ENCODE measurements around the gene OMD. TPM values are rescaled to one million over a fixed set of nuclear protein-coding genes. Genes with fewer than 3 reads are reported as not detected.
A peak's percentile ranks its signal among the peaks of the same experiment; 100 is the strongest.

The OMD gene
- total RNA-seq, 6 experiments from 2014 or later = not detected

- Mint-ChIP-seq H3K36me3 (ENCODE audit: low read depth) (no peaks in the 10 kb centered on the region), H3K4me1 (ENCODE audit: low read depth) (peaks cover 35% of the 10 kb centered on the region), H3K4me3 (no peak overlapping the region), H3K27ac (no peak overlapping the region), H3K9me3 (no peaks in the 10 kb centered on the region), H3K27me3 (ENCODE audit: insufficient read depth) (no peaks in the 10 kb centered on the region)
- DNase-seq = no peak
- TF ChIP-seq CTCF (IDR thresholded peaks at IDR 0.05) = no peak
Measured at GRCh38 chr9:92381775-92382174, 42.5 kb downstream of the OMD start.

DNA sequence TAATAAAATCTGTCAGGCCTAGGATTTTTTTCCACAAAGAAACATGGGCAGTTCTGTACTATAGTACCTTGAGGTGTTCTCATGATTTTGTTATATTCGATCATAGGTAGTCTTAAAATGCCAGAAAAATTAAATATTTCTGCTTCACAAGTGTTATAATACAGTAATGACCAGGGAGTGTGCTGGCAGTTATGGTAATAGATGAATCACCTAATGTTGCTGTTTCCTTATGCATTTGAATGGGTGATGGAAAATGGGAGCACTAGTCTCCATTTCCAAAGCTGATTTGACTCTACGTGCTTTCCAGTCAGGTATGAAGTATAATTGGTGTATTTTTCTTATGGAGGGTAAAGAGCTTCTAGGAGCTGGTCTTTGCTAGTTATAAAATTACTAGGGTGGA lies 43.7 kb downstream of the OMD start:
- no peak overlapping the region for H3K27ac Mint-ChIP-seq
- no peaks in the 10 kb centered on the region for H3K27me3 Mint-ChIP-seq (ENCODE audit: insufficient read depth)
- peaks cover 8% of the 10 kb centered on the region; the same call in 1 of the 2 replicates for H3K36me3 Mint-ChIP-seq (ENCODE audit: low read depth)
- H3K4me1 Mint-ChIP-seq (ENCODE audit: low read depth) = peaks cover 28% of the 10 kb centered on the region
- no peak for TF ChIP-seq CTCF (IDR thresholded peaks at IDR 0.05)
- no peak for DNase-seq
- no peaks in the 10 kb centered on the region for H3K9me3 Mint-ChIP-seq
- H3K4me3 Mint-ChIP-seq = no peak overlapping the region

- H3K9me3 Mint-ChIP-seq = no peaks in the 10 kb centered on the region
- H3K4me3 Mint-ChIP-seq = no peak overlapping the region
- H3K36me3 Mint-ChIP-seq (ENCODE audit: low read depth) = peaks cover 21% of the 10 kb centered on the region
- DNase-seq = peak; percentile 23
- H3K27ac Mint-ChIP-seq = no peak overlapping the region
- H3K27me3 Mint-ChIP-seq (ENCODE audit: insufficient read depth) = no peaks in the 10 kb centered on the region
- TF ChIP-seq CTCF (IDR thresholded peaks at IDR 0.05) = no peak
- peaks cover 14% of the 10 kb centered on the region for H3K4me1 Mint-ChIP-seq (ENCODE audit: low read depth)
Measured at GRCh38 chr9:92378865-92379560, 45.3 kb downstream of the OMD start.

- no peak for DNase-seq
- H3K4me3 Mint-ChIP-seq = no peak overlapping the region
- H3K27ac Mint-ChIP-seq = no peak overlapping the region
- no peaks in the 10 kb centered on the region for H3K9me3 Mint-ChIP-seq
- H3K27me3 Mint-ChIP-seq (ENCODE audit: insufficient read depth) = no peaks in the 10 kb centered on the region
- peaks cover 12% of the 10 kb centered on the region for H3K4me1 Mint-ChIP-seq (ENCODE audit: low read depth)
- H3K36me3 Mint-ChIP-seq (ENCODE audit: low read depth) = peaks cover 23% of the 10 kb centered on the region
- TF ChIP-seq CTCF (IDR thresholded peaks at IDR 0.05) = no peak
Measured at GRCh38 chr9:92377876-92378275, 46.4 kb downstream of the OMD start.

DNA sequence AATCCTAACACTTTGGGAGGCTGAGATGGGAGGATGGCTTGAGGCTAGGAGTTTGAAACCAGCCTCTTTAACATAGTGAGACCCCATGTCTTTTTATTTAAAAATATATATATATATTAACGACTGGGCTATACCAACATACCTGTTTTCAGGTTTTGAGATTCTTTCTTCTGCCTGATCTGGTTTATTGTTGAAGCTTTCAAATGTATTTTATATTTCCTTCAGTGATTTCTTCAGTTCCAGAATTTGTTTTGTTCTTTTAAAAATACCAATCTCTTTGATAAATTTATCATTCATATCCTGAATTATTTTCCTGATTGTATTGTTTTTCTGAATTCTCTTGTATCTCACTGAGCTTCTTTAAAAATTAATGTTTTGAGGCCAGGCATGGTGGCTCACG lies 51.1 kb downstream of the OMD start:
- peaks cover 30% of the 10 kb centered on the region for H3K36me3 Mint-ChIP-seq (ENCODE audit: low read depth)
- no peak for DNase-seq
- no peaks in the 10 kb centered on the region for H3K4me1 Mint-ChIP-seq (ENCODE audit: low read depth)
- H3K4me3 Mint-ChIP-seq = no peak overlapping the region
- no peaks in the 10 kb centered on the region for H3K27me3 Mint-ChIP-seq (ENCODE audit: insufficient read depth)
- H3K27ac Mint-ChIP-seq = no peak overlapping the region
- no peak for TF ChIP-seq CTCF (IDR thresholded peaks at IDR 0.05)
- no peaks in the 10 kb centered on the region for H3K9me3 Mint-ChIP-seq

Data from HFFc6 (cell line).